Measurements from ENCODE around the gene COPB1. TPM values are rescaled to one million over a fixed set of nuclear protein-coding genes. Genes with fewer than 3 reads are reported as not detected.

Gene COPB1
- total and polyA plus RNA-seq, 8 donors = 31.4 to 58.0 (median 44.9) TPM

DNA sequence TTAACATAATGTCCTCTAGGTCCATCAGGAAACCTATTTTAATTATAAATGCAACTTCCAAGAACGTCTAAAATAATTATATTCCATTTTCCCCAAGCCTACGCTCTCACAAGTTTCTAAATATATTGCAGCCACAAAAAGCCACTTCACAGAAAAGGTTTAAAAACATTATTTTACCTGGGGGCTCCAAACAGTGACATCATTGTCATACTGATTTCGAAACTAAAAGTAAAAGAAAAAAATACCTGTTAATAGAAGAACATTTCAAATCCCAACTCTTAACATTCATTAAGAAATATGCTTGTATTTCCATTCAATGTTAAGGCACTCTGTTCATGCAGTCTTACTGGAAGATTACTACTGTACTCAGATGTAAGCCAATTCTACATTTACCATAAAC lies 19.2 kb upstream of the COPB1 start:
- 58 to 68% methylated on average over 3 of the region's 3 CpGs for WGBS, 2 donors
- intact Hi-C loops (cut with DNase I) = no loop called here
- Histone ChIP-seq H3K4me1 (peaks cover 5 to 14% (median 10%) of the 10 kb centered on the region in 3 donors), H3K27ac (no peak overlapping the region), H3K9me3 (no peaks in the 10 kb centered on the region), H3K27me3 (no peaks in the 10 kb centered on the region), H3K4me3 (peak overlapping the region in 2 of 4 donors; percentile 68 to 80), H3K36me3 (peaks cover 0 to 26% (median 11%) of the 10 kb centered on the region in 3 donors)
- FAIRE-seq (no peak), DNase-seq (no peak), ATAC-seq (no peak)
- TF ChIP-seq, protein P1, sequence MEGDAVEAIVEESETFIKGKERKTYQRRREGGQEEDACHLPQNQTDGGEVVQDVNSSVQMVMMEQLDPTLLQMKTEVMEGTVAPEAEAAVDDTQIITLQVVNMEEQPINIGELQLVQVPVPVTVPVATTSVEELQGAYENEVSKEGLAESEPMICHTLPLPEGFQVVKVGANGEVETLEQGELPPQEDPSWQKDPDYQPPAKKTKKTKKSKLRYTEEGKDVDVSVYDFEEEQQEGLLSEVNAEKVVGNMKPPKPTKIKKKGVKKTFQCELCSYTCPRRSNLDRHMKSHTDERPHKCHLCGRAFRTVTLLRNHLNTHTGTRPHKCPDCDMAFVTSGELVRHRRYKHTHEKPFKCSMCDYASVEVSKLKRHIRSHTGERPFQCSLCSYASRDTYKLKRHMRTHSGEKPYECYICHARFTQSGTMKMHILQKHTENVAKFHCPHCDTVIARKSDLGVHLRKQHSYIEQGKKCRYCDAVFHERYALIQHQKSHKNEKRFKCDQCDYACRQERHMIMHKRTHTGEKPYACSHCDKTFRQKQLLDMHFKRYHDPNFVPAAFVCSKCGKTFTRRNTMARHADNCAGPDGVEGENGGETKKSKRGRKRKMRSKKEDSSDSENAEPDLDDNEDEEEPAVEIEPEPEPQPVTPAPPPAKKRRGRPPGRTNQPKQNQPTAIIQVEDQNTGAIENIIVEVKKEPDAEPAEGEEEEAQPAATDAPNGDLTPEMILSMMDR (IDR thresholded peaks at IDR 0.05) = no peak

DNA sequence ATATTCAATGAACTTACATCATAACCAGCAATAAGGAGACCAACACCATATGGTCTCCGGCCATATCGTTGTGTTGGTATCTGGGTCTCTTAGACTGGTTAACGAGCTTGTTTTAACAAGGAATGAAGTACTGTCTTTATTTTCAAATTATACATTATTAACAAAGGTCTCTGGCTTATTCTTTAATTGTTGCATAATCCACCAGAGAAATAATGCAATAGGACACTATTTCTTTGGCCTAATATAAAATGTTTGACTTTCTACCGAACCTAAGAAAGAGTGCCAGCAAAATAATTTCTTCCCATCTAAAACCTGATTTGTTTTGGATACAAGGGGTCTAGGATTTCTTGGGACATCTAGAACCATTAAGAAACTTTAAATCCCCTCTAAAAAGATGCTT lies 14.2 kb upstream of the COPB1 start:
- no peak for ATAC-seq

DNA sequence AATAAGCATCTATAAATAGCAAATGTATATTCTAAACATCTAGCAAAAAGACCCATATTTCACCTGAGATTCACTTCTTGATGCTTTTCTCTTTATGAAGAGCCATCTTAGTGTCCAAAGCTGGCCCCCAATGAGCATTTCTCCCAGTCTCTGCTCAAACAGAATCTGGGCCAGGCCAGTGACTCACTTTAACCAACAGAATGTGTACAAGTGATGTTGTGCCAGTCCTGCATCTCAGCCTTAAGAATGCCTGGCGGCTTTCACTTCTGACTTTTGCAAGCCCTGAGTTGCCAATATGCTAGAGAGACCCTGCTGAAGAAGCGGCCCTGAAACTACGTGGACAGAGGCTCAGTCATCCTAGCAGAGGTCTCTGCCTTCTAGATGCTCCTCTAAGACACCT lies 6.9 kb upstream of the COPB1 start:
- Histone ChIP-seq H3K4me1 (no peaks in the 10 kb centered on the region), H3K27me3 (no peaks in the 10 kb centered on the region), H3K9me3 (no peaks in the 10 kb centered on the region), H3K36me3 (peaks cover 0 to 42% (median 13%) of the 10 kb centered on the region in 3 donors), H3K27ac (no peak overlapping the region), H3K4me3 (no peak overlapping the region)
- FAIRE-seq (no peak), DNase-seq (no peak), ATAC-seq (no peak)
- TF ChIP-seq, protein P1 (IDR thresholded peaks at IDR 0.05) = no peak
- intact Hi-C loops (cut with DNase I) = no loop called here
- WGBS, 2 donors = 93 to 96% methylated on average over 3 of the region's 3 CpGs

More for the DNA sequence above, 14.2 kb upstream of the COPB1 start:
- Histone ChIP-seq H3K4me1 (peaks cover under 1 to 8% (median 4%) of the 10 kb centered on the region in 3 donors), H3K27me3 (no peaks in the 10 kb centered on the region), H3K36me3 (peaks cover 0 to 67% (median 30%) of the 10 kb centered on the region in 3 donors), H3K9me3 (no peaks in the 10 kb centered on the region), H3K27ac (no peak overlapping the region), H3K4me3 (no peak overlapping the region)
- TF ChIP-seq, protein P1 (IDR thresholded peaks at IDR 0.05) = no peak
- WGBS, 2 donors = 92 to 95% methylated on average over 4 of the region's 4 CpGs
- DNase-seq (no peak), FAIRE-seq (no peak)
- intact Hi-C loops (cut with DNase I) = no loop called here

DNA sequence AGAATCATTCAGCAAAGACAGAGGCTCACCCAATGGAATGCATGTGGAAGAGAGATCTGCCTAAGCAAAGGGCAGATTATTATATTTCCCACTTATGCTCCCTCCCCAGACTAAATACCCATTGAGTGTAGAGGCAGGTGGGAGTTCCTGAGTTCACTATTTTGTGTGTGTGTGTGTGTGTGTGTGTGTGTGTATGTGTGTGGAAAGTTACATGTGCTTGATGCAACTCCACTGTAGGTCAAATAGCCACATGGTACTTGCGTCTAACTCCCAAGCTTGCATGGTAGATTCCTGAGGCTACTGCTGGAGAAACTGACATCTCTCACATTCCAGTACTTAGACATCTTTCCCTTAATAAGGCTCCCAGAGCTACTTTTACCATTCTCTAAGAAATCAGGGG lies 3.4 kb upstream of the COPB1 start:
- no peaks in the 10 kb centered on the region for H3K27me3 ChIP-seq
- H3K4me1 ChIP-seq = peaks cover 0 to 12% (median 8%) of the 10 kb centered on the region in 3 donors
- no peak for DNase-seq
- TF ChIP-seq, protein P1 (IDR thresholded peaks at IDR 0.05) = no peak
- peaks cover 0 to 13% (median 2%) of the 10 kb centered on the region in 3 donors for H3K36me3 ChIP-seq
- no peaks in the 10 kb centered on the region for H3K9me3 ChIP-seq
- H3K27ac ChIP-seq = no peak overlapping the region
- ATAC-seq = no peak
- FAIRE-seq = no peak
- intact Hi-C loops (cut with DNase I) = no loop called here
- WGBS, 2 donors = 83 to 86% methylated on average over 1 of the region's 1 CpG
- H3K4me3 ChIP-seq = no peak overlapping the region

DNA sequence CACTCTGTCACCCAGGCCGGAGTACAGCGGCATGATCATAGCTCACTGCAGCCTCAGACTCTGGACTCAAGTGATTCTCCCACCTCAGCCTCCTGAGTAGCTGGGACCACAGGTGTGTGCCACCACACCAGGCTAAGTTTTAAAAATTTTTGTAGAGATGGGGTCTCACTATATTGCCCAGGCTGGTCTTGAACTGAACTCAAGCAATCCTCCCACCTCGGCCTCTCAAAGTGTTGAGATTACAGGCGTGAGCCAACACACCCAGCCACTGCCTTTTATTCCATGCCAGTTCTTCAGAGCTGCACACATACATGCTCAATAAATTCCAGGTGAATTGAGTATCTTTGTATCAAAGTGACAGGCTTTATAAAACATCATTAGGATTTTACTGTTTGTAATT lies 2.4 kb upstream of the COPB1 start:
- peaks cover 0 to 6% (median 3%) of the 10 kb centered on the region in 3 donors for H3K36me3 ChIP-seq
- WGBS, 2 donors = 97 to 99% methylated on average over 4 of the region's 4 CpGs
- H3K9me3 ChIP-seq = no peaks in the 10 kb centered on the region
- H3K27ac ChIP-seq = no peak overlapping the region
- H3K4me3 ChIP-seq = no peak overlapping the region
- no peak for ATAC-seq
- no peaks in the 10 kb centered on the region for H3K27me3 ChIP-seq
- DNase-seq = no peak
- intact Hi-C loops (cut with DNase I) = no loop called here
- FAIRE-seq = no peak
- TF ChIP-seq, protein P1 (IDR thresholded peaks at IDR 0.05) = no peak
- H3K4me1 ChIP-seq = peaks cover 0 to 19% (median 13%) of the 10 kb centered on the region in 3 donors

Data from pancreas (tissue), 10 donors.